Mesenchymal stem cell (in vitro differentiated cells and primary cell): ENCODE measurements around the gene NAP1L2.

Source experiments
- DNase-seq: peaks from one replicate; pipeline ENCODE4 v3.0.0-alpha.2; 2013
- H2AFZ ChIP-seq: one replicate; pipeline ENCODE4 v1.6.1; 2013; ENCODE audit warnings: low read depth, mild to moderate bottlenecking, control low read depth, inconsistent platforms, low read length, moderate library complexity
- H2AK5ac ChIP-seq: 2 replicates; pipeline ENCODE4 v1.6.1; 2013; ENCODE audit warnings: low read length, moderate library complexity, mild to moderate bottlenecking, inconsistent platforms; ENCODE audit not compliant: severe bottlenecking
- H2BK120ac ChIP-seq: one replicate; pipeline ENCODE4 v1.6.1; 2013; ENCODE audit warnings: low read depth, mild to moderate bottlenecking, inconsistent platforms, low read length, moderate library complexity
- H2BK12ac ChIP-seq, 2 experiments: one replicate each; pipeline ENCODE4 v1.6.1; 2013; ENCODE audit warnings: inconsistent platforms in 2 of 2, low read length in 2 of 2, mild to moderate bottlenecking in 2 of 2, moderate library complexity in 2 of 2, control low read depth in 1 of 2
- H2BK15ac ChIP-seq: one replicate; pipeline ENCODE4 v1.6.1; 2013; ENCODE audit warnings: mild to moderate bottlenecking, low read depth, inconsistent platforms; ENCODE audit not compliant: poor library complexity, severe bottlenecking
- H2BK5ac ChIP-seq: 2 replicates; pipeline ENCODE4 v1.6.1; 2013; ENCODE audit warnings: low read depth, mild to moderate bottlenecking, low read length, control low read depth, inconsistent platforms; ENCODE audit not compliant: poor library complexity, severe bottlenecking
- H3K14ac ChIP-seq, 2 experiments: one replicate each; pipeline ENCODE4 v1.6.1; 2013; ENCODE audit warnings: inconsistent platforms in 2 of 2, low read length in 2 of 2, control low read depth in 1 of 2, mild to moderate bottlenecking in 1 of 2, moderate library complexity in 1 of 2
- H3K18ac ChIP-seq, 2 experiments: one replicate each; pipeline ENCODE4 v1.6.1; 2013; ENCODE audit warnings: inconsistent platforms in 2 of 2, low read length in 2 of 2, control low read depth in 1 of 2, low read depth in 1 of 2, mild to moderate bottlenecking in 1 of 2
- H3K23ac ChIP-seq, 2 experiments: one replicate each; pipeline ENCODE4 v1.6.1; 2013; ENCODE audit warnings: inconsistent platforms in 2 of 2, low read length in 2 of 2, mild to moderate bottlenecking in 2 of 2, moderate library complexity in 2 of 2, control low read depth in 1 of 2
- H3K27ac ChIP-seq: 2 replicates; pipeline ENCODE4 v1.5.1; 2013; ENCODE audit warnings: mild to moderate bottlenecking, moderate library complexity, low read length, control low read depth, inconsistent platforms; ENCODE audit not compliant: poor library complexity, severe bottlenecking
- H3K27me3 ChIP-seq, 2 experiments: 2 replicates each; pipeline versions ENCODE4 v1.6.1 to v1.7.0; 2013; ENCODE audit warnings: low read length in 2 of 2, mild to moderate bottlenecking in 2 of 2, moderate library complexity in 2 of 2, control low read depth in 1 of 2, inconsistent platforms in 1 of 2; ENCODE audit not compliant: control insufficient read depth in 1 of 2, insufficient read depth in 1 of 2
- H3K36me3 ChIP-seq, 2 experiments: 2 replicates each; pipeline versions ENCODE4 v1.6.1 to v1.7.0; 2013; ENCODE audit warnings: low read length in 2 of 2, control low read depth in 1 of 2, inconsistent platforms in 1 of 2, low read depth in 1 of 2, mild to moderate bottlenecking in 1 of 2; ENCODE audit not compliant: insufficient read depth in 2 of 2, control insufficient read depth in 1 of 2
- H3K4ac ChIP-seq, 2 experiments: one replicate each; pipeline ENCODE4 v1.6.1; 2013; ENCODE audit warnings: inconsistent platforms in 2 of 2, low read length in 2 of 2, mild to moderate bottlenecking in 2 of 2, moderate library complexity in 2 of 2, control low read depth in 1 of 2, low read depth in 1 of 2
- H3K4me1 ChIP-seq: 2 replicates; pipeline ENCODE4 v1.6.1; 2013; ENCODE audit warnings: low read depth, low read length, control low read depth; ENCODE audit not compliant: control insufficient read depth, insufficient read depth
- H3K4me2 ChIP-seq: 2 replicates; pipeline ENCODE4 v1.6.1; 2013; ENCODE audit warnings: low read length, mild to moderate bottlenecking, inconsistent platforms; ENCODE audit not compliant: poor library complexity, severe bottlenecking
- H3K4me3 ChIP-seq, 2 experiments: 2 replicates each; pipeline versions ENCODE4 v1.5.1 to v1.7.0; 2013; ENCODE audit warnings: low read length in 2 of 2, mild to moderate bottlenecking in 2 of 2, control low read depth in 1 of 2, low read depth in 1 of 2; ENCODE audit not compliant: insufficient read depth in 1 of 2
- H3K79me1 ChIP-seq: replicated peaks from 2 replicates; pipeline ENCODE4 v1.6.1; 2013; ENCODE audit warnings: mild to moderate bottlenecking, control low read depth, low read length, inconsistent platforms; ENCODE audit not compliant: poor library complexity, severe bottlenecking
- H3K9ac ChIP-seq: 2 replicates; pipeline ENCODE4 v1.7.0; 2013; ENCODE audit warnings: mild to moderate bottlenecking, low read length, moderate library complexity
- H3K9me3 ChIP-seq: 2 replicates; pipeline ENCODE4 v1.7.0; 2013; ENCODE audit warnings: mild to moderate bottlenecking, low read length; ENCODE audit not compliant: control insufficient read depth
- H4K8ac ChIP-seq: one replicate; pipeline ENCODE4 v1.6.1; 2013; ENCODE audit warnings: inconsistent platforms, mild to moderate bottlenecking, low read length, moderate library complexity
- H4K91ac ChIP-seq: one replicate; pipeline ENCODE4 v1.6.1; 2013; ENCODE audit warnings: mild to moderate bottlenecking, low read length, inconsistent platforms
- WGBS: methylation state at CpG from one replicate; pipeline ENCODE4 v1.1.7; 2013; ENCODE audit warnings: mixed read lengths; 5-methylcytosine and 5-hydroxymethylcytosine counted together

NAP1L2 gene

DNA sequence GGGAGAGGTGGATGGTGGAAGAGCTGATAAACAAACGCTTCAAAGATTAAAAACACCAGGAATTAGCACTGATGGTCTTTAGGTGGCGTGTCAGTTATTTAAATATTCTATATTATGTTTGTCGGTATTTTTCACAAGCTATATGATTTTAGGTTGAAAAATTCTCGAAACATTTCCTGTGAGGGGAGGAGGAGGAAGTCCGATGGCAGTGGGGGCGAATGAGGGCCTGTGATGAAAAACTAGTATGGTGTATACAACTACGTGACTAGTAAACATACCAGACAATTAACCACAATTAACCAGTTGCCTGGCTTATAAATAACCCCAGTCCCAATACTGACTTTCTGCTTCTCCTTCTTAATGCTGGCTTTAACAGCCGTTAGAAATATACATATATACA is 595 bp upstream of the NAP1L2 start:
- Histone ChIP-seq H3K4me1 (no peaks in the 10 kb centered on the region), H3K4ac (no peak overlapping the region), H2BK5ac (no peak overlapping the region), H2BK15ac (no peak overlapping the region), H4K91ac (no peak overlapping the region), H2AFZ (no peak overlapping the region), H3K27me3 (peaks cover 7 to 10% of the 10 kb centered on the region in 2 experiments), H2BK12ac (no peak overlapping the region), H2BK120ac (no peak overlapping the region), H3K4me2 (no peak overlapping the region), H3K9me3 (peaks cover 7% of the 10 kb centered on the region), H3K79me1 (no peaks in the 10 kb centered on the region), H3K23ac (no peak overlapping the region), H3K27ac (no peak overlapping the region), H3K36me3 (no peaks in the 10 kb centered on the region), H3K18ac (no peak overlapping the region), H3K4me3 (peak overlapping the region in 1 of 2 experiments; percentile 69), H3K9ac (peak overlapping the region; percentile 76), H4K8ac (no peak overlapping the region), H2AK5ac (no peak overlapping the region), H3K14ac (no peak overlapping the region)
- no CpG with 5 or more reads among the region's 8 CpGs for WGBS
- no peak for DNase-seq

DNA sequence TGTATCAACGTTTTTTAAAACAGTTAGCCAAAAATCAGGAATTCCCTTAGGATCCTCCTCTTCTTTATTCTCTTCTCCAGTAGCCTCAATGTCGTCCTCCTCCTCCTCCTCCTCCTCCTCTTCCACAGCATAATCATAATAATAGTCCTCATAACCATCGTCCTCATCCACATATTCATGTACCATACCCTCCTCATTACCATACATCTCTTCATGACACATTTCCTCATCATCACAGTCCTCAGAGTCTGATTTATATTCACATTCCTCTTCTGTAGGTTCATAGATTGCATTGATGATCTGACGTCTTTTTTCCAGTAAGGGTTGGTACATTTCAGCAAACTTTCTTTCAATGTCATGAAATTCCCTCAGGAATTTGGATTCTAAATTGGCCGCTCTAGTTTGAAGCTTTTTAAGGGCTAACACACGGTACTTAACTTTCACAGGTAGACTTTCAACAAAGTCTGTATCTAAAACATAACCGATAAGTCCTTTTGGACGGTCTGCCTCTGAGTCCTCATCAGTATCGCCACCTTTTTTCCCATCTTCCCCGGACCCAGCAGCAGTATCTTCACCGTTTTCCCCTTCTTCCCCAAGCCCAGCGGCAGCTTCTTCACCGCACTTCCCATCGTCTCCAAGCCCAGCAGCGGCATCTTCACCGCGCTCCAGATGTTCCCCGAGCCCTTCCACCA is 771 bp downstream of the NAP1L2 start:
- no peaks in the 10 kb centered on the region for H3K9me3 ChIP-seq
- WGBS: 5% methylated on average over 17 of the region's 18 CpGs
- peak overlapping the region; percentile 43 for H3K4me2 ChIP-seq
- no peak overlapping the region for H3K23ac ChIP-seq
- H3K4ac ChIP-seq: no peak overlapping the region
- H3K4me3 ChIP-seq: peak overlapping the region in 1 of 2 experiments; percentile 69
- H3K4me1 ChIP-seq: no peaks in the 10 kb centered on the region
- no peak overlapping the region for H2BK12ac ChIP-seq
- no peak overlapping the region for H2AK5ac ChIP-seq
- H2BK15ac ChIP-seq: no peak overlapping the region
- no peaks in the 10 kb centered on the region for H3K79me1 ChIP-seq
- DNase-seq: no peak
- peak overlapping the region; percentile 76 for H3K9ac ChIP-seq
- H2BK5ac ChIP-seq: no peak overlapping the region
- H3K14ac ChIP-seq: no peak overlapping the region
- H3K27me3 ChIP-seq: peaks cover 7 to 10% of the 10 kb centered on the region in 2 experiments
- no peak overlapping the region for H4K91ac ChIP-seq
- H3K18ac ChIP-seq: no peak overlapping the region
- no peak overlapping the region for H3K27ac ChIP-seq
- H2BK120ac ChIP-seq: no peak overlapping the region
- H3K36me3 ChIP-seq: no peaks in the 10 kb centered on the region
- H4K8ac ChIP-seq: no peak overlapping the region
- H2AFZ ChIP-seq: no peak overlapping the region

DNA sequence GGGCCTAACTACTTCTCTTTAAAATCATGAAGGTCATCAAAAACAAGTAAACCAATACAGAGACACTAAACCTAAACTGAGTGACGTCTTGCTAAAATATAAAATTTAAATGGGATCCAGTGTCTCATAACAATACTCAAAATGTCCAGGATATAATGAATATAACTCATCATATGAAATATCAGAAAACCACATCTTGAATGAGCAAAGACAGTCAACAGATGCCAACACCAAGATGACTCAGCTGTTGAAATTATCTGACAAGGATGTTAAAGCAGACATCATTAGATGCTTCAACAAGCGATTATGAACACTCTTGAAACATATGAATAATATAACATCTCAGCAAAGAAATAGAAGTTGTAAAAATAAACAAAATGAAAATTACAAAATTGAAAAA is 8.3 kb downstream of the NAP1L2 start:
- H3K9ac ChIP-seq: no peak overlapping the region
- WGBS: no CpG with 5 or more reads among the region's 2 CpGs
- no peak overlapping the region for H2BK120ac ChIP-seq
- H3K4me3 ChIP-seq: no peak overlapping the region
- no peak overlapping the region for H2BK15ac ChIP-seq
- H3K23ac ChIP-seq: no peak overlapping the region
- H3K18ac ChIP-seq: no peak overlapping the region
- H2BK5ac ChIP-seq: no peak overlapping the region
- no peaks in the 10 kb centered on the region for H3K36me3 ChIP-seq
- H2BK12ac ChIP-seq: no peak overlapping the region
- no peak overlapping the region for H4K91ac ChIP-seq
- H3K4me2 ChIP-seq: no peak overlapping the region
- H3K27me3 ChIP-seq: peaks cover 0 to 5% of the 10 kb centered on the region in 2 experiments
- no peak overlapping the region for H3K27ac ChIP-seq
- no peak overlapping the region for H3K14ac ChIP-seq
- no peak for DNase-seq
- H3K4me1 ChIP-seq: no peaks in the 10 kb centered on the region
- no peak overlapping the region for H4K8ac ChIP-seq
- peaks cover under 1% of the 10 kb centered on the region for H3K9me3 ChIP-seq
- no peak overlapping the region for H2AFZ ChIP-seq
- no peak overlapping the region for H3K4ac ChIP-seq
- H3K79me1 ChIP-seq: no peaks in the 10 kb centered on the region
- H2AK5ac ChIP-seq: no peak overlapping the region

DNA sequence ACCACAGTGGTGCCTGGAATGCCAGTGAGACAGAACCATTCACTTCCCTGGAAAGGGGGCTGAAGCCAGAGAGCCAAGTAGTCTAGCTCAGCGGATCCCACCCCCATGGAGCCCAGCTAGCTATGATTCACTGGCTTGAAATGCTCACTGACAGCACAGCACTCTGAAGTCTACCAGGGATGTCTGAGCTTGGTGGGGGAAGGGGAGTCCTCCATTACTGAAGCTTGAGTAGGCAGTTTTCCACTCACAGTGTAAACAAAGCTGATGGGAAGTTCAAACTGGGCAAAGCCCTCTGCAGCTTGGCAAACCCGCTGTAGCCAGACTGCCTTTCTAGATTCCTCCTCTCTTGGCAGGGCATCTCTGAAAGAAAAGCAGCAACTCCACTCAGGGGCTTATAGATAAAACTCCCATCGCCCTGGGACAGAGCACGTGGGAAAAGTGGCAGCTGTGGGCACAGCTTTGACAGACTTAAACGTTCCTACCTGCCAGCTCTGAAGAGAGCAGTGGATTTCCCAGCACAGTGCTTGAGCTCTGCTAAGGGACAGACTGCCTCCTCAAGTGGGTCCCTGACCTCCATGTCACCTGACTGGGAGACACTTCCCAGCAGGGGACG is 32.0 kb downstream of the NAP1L2 start:
- no peak overlapping the region for H2BK120ac ChIP-seq
- H3K27me3 ChIP-seq: no peaks in the 10 kb centered on the region
- H3K4me3 ChIP-seq: no peak overlapping the region
- no peak overlapping the region for H3K4me2 ChIP-seq
- no peak overlapping the region for H4K91ac ChIP-seq
- H3K18ac ChIP-seq: no peak overlapping the region
- no peak overlapping the region for H3K27ac ChIP-seq
- no peak overlapping the region for H2AFZ ChIP-seq
- no peaks in the 10 kb centered on the region for H3K36me3 ChIP-seq
- no peak overlapping the region for H3K4ac ChIP-seq
- no peak overlapping the region for H3K23ac ChIP-seq
- H2BK5ac ChIP-seq: no peak overlapping the region
- no peak overlapping the region for H2BK15ac ChIP-seq
- DNase-seq: no peak
- no peak overlapping the region for H3K14ac ChIP-seq
- 69% methylated on average over 6 of the region's 6 CpGs for WGBS
- H4K8ac ChIP-seq: no peak overlapping the region
- H3K9me3 ChIP-seq: no peaks in the 10 kb centered on the region
- H3K4me1 ChIP-seq: no peaks in the 10 kb centered on the region
- H3K9ac ChIP-seq: no peak overlapping the region
- no peak overlapping the region for H2BK12ac ChIP-seq
- H3K79me1 ChIP-seq: no peaks in the 10 kb centered on the region
- no peak overlapping the region for H2AK5ac ChIP-seq
